Cardiac septum (tissue), 1 donor: ENCODE results near the gene PIGQ. TPM values are rescaled to one million over a fixed set of nuclear protein-coding genes. Genes with fewer than 3 reads are reported as not detected.
"Not testable (repeated sequence)": the region's sequence is repeated elsewhere in the genome, so short reads cannot be mapped to it uniquely, and the experiment has no call there.

ENCODE experiments used
- DNase-seq: peaks from one replicate; pipeline ENCODE4 v3.0.0-alpha.2; 2020; ENCODE audit warnings: low spot score
- intact Hi-C: fragments of 100-400 bp; cut with DNase I; formaldehyde crosslinking; loops from one replicate; pipeline ENCODE4 v1.14.0; 2022
- total RNA-seq: library from RNA; stranded (reverse); fragmentation: NEBNext Ultra II Directional; extraction: Animal tissue kit (Norgen Biotek cat#: 25700); gene quantifications from one replicate; pipeline ENCODE4 v1.2.1, GENCODE V29; 2021
- donor health status: DM: no; HTN: no; CAD: no.

Gene PIGQ
- total RNA-seq, 1 donor from 2014 or later: 25.5 TPM

DNA sequence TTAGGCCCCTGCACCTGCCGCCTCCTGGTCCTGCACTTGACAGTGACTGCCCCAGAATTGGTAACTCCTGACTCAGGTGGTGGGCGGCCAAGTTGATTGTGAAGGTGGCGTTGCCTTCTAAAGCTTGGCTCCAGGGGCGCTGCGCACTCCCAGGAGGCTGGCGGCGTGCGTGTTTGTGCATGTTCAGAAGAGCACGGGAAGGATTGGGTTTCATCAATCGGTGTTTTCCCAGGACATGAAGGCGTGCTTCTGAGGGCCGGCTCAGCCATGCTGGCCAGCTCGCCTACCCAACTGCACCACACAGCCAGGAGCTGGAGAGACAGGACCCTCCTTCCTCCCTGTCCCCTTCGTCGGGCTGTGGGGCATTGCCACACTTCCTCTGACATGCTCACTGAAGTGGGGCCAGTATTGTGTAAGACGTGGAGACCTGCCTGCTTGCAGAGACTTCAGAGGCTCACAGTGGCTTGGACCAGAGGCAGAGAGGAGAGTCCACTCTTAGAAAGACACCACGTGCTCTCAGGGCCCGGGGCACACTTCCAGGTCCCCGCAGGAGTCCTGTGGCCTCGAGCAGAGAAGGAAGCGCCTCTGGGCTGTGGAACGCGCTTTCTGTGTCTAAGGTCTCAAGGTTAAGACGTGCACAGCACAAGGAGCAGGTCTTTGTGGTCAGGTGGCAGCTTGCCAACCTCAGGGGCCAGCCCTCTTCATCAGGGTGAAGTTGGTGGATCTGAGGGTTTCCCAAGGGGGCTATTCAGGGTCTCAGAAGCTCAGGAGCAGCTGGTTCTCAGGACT lies 22.9 kb downstream of the PIGQ start:
- intact Hi-C loops: no loop called here
- no peak for DNase-seq

DNA sequence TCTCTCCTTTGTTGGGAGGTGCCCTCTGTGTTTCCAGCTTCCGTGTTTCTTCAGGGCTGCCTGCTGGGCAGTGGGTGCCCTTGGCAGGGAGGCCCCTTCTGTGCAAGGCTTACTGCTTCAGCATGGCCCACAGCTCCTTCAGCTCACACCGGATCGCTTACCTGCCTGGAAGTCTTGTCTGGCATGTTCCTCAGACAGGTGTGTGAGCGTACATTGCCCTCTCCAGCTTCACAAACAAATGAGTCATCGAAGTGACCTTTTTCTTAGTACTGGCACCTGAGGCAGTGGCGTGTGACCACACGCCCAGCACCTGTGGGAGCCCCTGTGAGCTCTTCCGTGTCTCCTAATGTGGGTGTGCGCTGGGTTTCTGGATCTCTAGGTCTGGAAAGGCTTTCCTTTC lies 23.6 kb downstream of the PIGQ start:
- intact Hi-C loops: no loop called here
- DNase-seq: no peak

DNA sequence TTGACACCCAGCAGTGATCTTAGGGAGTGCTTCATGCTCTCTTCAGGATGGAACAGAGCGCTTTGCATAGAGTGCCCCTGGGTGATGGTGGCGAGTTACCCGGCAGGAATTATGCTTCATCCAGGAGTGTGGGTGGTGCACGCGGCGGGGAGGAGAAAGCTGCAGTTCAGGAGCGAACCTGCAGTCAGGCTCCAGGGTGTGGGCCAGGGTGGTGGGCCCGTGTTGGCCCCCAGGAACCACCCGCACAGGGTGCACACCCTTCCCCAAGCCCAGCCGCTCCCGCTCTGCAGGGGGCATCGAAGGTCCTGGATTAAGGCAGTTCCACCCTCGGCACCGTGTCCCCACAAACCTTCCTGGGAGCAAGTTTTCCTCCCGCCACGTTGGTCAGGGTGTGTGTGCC lies 24.0 kb downstream of the PIGQ start:
- no peak for DNase-seq
- intact Hi-C loops: no loop called here

DNA sequence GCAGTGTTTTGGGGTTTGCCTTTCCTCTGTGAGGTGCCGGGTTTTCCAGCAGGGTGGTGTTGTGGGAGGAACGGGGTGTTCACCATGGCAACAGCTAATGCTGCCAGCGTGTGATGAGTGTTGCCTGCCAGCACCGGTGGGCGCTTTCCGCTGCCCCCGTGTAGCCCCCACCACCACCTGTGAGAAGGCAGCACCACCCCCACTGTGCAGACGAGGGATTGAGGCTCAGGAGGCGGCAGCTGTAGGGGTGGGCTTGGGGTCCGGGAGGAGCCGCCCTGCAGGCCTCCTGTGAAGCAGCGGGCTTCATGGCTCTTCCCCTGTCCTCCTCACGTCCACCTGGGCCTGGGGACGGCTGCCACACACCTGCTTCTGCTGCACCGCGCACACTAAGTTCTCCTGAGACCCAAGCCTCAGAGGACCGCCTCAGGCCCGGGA lies 25.3 kb downstream of the PIGQ start:
- no peak for DNase-seq

DNA sequence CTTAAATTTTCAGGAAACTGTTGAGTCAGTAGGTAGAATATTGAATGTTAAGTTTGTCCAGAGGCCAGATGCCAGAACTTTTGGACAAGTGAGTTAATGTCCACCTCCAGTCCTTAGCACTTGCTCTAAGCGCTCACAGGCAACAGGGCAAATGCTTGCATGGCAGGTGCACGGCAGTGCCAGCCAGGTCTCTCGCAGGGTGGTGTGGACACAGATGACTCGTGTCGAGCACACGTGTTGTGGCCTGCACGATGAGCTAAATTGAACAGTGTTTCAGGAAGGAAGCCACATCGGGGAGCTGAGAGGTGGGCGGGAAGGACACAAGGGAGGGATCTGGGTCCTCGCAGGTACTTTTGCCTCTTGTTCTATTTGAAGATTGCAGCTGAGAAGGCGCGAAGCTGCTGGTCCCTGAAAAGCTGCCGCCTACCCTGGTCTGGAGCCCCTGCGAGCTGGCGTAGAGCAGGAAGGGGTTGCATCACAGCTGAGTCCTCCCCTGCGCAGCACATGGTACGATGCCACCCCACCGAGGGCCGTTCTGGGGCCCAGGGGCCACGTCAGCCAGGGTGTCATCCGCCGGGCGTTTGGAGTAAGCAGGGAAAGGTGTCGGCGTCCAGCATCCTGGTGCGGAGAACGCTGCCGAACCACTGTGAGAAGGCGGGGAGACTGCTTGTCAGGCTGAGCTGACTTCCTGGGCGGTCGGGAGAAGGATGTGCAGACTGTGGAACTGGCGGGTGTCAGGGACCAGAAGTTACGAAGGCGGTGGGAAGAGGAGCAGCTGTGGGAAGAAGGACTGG lies 26.4 kb downstream of the PIGQ start:
- intact Hi-C loops: no loop called here

More for the DNA sequence above, 25.3 kb downstream of the PIGQ start:
- intact Hi-C loops: no loop called here

DNA sequence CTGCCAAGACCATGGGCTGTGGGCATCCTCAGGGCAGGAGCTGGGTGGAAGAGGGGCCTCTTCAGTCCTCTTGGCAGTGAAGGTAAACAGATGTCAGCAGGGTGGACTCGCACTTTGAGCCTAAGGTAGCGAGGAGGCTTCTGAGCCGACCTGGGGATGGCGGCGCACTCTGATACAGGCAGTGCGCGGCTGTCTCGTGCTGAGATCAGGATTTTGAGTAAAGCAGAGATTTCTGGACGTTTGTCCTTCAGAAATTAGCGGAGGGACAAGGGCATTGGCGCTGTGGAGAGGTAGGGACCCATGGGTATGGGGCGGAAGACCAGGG lies 26.9 kb downstream of the PIGQ start:
- no peak for DNase-seq
- intact Hi-C loops: no loop called here

More for the DNA sequence above, 26.4 kb downstream of the PIGQ start:
- DNase-seq: no peak

DNA sequence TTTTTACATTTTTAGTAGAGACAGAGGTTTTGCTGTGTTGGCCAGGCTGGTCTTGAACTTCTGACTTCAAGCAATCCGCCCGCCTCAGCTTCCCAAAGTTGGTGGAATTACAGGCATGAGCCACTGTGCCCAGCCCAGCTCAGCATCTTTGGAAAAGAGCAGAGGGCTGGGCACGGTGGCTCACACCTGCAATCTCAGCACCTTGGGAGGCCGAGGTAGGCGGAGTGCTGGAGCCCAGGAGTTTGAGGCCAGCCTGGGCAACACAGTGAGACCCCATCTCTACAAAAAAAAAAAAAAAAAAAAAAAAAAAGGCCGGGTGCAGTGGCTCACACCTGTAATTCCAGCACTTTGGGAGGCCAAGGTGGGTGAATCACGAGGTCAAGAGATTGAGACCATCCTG lies 27.9 kb downstream of the PIGQ start:
- DNase-seq, intact Hi-C loops: not testable (repeated sequence)

DNA sequence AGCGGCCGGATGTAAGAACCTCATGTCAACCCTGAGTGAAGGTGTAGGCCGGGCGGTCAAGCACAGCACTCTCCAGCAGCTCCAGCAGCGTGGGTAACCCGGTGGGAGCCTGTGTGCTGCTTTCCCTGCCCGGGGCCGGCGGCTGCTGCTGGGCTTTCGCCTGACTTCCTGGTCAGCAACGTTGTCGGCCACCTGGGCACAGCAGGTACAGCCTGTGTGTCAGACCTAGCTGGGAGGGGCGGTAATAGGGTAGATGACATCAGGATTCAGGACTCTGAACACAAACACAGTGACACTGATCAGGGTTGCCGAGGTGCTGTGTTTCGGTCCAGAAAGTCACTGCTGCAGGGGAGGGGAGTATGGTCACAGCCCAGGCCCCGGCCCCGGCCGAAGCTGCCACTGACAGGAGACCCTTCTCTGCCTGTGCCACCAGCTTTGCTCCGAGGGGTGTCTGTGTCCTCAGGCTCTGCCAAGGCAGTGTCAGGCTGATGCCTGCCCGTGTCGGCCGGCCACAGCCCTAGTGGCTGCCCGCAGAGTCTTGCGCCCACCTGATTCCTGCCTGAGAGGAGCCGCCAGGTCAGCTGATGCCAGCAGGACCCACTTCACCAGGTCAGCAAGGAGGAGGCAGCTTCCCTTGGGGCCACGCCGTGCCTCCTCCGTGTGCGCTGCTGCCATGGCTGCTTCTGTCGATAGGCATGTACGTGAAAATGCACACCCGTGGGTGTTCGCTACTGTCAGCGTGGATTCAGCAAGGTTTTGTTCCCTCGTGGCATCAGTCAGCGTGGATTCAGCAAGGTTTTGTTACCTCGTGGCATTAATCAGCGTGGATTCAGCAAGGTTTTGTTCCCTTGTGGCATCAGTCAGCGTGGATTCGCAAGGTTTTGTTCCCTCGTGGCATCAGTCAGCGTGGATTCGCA lies 29.3 kb downstream of the PIGQ start:
- intact Hi-C loops: no loop called here
- no peak for DNase-seq

DNA sequence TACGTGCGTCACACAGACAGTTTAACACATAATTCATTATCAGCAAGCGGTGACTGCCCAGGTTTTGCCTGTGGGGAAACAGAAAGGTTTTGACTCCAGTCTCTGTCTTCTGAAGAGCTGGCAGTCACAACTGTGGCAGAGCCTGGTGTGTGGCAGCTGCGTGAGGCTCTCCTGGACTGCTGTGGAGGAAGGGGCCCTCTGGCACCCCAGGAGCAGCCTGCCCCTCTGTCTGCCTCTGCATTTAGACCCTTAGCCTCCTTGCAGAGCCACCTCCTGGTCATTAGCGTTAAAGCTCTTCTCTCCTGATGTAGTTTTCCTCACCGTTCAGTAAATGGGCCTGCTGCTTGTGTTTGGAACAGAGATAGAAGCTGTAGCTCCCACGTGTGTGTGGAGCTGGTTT lies 31.0 kb downstream of the PIGQ start:
- intact Hi-C loops: no loop called here

DNA sequence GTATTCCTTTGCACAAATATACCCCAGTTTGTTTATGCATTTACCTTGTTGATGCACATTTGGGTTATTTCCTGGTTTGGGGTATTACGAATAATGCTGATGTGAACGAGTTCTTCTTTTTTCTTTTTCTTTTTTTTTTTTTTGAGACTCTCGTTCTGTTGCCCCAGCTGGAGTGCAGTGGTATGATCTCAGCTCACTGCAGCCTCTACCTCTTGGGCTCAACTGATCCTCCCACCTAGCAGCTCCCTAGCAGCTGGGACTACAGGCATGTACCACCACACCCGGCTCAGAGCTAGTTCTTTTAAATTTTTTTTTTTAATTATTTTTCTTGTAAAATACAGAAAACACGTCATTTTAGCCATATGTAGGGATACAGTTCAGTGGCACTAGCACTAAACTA lies 34.2 kb downstream of the PIGQ start:
- intact Hi-C loops: no loop called here
- no peak for DNase-seq

More for the DNA sequence above, 31.0 kb downstream of the PIGQ start:
- DNase-seq: no peak

DNA sequence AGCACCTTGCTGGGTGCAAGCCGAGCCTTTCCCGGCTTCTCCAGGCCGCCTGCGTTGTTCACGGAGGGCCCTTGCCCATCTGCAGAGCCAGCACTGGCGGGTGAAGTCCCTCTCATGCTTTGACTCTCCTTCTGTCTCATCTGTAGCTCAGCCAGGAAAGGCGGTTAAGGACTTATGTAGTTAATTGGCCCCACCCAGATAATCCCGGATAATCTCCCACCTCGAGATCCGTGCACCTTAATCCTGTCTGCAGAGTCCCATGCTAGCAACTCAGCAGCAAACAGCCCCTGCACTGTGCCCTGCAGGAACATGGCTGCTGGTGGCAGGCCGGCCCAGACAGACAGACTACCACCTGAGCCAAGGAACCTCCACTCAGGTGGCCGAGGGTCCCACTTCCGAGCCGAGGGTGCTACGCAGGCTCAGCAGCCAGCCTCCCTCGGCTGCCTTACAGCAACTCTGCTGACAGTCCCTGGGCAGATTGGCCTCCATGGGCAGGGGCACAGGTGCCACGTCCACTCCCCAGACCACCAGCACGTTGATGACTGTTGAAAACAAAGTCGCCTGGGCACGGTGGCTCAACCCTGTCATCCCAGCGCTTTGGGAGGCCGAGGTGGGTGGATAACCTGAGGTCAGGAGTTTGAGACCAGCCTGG lies 37.0 kb downstream of the PIGQ start:
- intact Hi-C loops: no loop called here
- DNase-seq: no peak

DNA sequence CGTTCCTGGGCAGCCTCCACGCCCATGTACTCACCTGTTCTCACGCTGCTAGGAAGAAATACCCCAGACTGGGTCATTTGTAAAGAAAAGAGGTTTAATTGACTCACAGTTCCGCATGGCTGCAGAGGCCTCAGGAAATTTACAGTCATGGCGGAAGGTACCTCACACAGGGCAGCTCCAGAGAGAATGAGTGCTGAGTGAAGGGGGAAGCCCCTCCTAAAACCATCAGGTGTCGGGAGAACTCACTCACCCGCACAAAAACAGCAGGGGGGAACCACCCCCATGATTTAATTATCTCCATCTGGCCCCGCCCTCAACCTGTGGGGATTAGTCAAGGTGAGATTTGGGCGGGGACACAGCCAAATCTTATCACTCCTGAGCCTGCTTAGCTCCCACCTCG lies 38.3 kb downstream of the PIGQ start:
- intact Hi-C loops: no loop called here
- no peak for DNase-seq

DNA sequence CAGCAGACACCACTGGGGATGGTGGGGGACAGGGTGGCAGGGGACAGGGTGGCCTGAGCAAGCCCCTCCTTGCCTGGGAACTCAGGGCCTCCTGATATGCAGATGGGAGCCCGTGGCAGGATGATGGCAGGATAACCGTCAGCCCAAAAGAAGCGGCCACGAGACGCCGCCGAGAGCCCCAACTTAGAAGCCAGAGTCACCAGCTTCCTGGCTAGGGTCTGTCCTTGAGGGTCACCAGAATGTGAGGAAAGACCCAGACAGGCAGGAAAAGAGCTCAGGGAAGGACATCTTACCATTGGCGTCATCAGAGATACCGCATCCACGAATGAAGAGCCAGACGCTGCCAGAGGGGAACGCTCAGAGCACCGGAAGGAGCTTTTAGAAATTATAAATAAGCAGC lies 39.5 kb downstream of the PIGQ start:
- no peak for DNase-seq
- intact Hi-C loops: no loop called here

DNA sequence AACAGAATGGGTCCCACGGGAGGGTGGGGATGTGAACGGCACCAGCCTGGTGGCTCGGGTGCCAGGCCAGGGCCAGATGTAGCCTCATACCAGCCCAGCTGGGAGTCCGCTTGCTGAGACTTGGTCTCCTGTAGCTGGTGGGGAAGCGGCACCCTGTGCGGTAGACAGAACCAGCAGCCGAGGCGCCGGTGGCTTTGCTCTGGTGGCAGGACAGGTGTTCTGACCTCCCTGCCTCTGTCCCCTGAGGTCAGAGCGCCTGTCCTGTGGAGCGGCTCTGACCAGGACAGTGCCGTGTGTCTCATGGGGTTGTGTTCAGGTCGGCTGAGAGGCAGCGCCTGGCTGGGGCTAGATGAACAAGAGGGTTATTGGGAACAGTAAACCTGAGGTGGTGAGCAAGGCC lies 40.2 kb downstream of the PIGQ start:
- DNase-seq: no peak
- intact Hi-C loops: no loop called here

DNA sequence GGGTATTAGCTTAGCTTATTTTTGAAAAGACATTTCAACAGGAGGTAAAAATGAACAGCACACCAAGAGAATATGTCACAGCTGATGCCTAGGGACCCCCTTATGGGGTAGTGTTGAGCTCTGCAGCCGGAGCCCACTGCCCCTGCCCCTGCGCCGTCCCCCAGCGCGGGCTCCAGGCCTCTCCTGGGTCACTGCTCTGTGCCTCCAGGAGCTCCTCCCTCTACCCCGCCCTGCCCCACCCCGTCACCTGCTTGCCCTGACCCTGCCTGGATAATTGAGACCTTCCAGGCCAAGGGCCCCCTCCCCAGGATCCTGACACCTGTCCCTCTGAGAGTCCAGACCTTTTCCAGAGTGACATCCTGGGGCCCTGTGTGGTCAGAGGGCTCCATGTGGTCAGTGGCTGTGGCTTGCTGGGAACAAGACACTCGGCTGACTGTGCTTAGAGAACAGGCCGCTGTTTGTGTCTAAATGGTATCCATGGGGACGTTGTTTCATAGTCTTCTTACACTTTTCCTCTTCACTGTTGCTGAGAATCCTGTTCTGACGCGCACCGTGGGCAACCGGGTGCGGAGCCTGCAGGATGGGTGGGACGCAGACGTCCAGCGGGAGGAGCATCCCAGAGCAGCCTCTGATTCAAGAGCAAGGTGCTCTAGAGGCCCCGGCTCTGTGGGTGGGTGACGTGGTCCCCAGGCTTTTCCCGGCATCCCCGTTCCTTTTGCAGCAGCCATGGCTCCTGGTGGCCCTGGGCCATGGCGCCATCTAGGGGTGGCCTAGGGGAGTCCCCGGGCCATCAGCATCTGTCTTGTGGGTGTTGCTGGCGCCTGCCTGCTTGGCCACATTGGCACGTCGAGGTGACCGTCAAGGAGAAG lies 41.0 kb downstream of the PIGQ start:
- DNase-seq: no peak

DNA sequence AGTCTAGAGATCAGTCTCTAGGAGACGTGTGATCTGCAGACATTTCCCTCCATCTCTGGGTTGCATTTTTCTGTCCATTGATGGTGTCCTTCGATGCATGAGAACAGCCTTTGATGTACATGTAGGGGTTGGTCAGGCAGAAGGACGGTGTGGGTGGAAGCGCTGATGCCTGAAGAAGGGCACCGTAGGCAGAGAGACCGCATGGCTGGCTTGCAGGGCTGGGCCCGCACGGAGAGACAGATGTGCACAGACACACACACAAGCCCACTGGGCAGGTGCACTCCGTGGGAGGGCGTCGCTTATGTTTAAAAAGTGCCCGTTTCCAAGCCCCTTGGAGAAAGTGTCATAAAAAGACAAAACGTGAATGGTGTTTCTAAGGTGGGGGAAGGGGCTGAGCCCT lies 45.4 kb downstream of the PIGQ start:
- no peak for DNase-seq
- intact Hi-C loops: no loop called here

More for the DNA sequence above, 41.0 kb downstream of the PIGQ start:
- intact Hi-C loops: no loop called here

DNA sequence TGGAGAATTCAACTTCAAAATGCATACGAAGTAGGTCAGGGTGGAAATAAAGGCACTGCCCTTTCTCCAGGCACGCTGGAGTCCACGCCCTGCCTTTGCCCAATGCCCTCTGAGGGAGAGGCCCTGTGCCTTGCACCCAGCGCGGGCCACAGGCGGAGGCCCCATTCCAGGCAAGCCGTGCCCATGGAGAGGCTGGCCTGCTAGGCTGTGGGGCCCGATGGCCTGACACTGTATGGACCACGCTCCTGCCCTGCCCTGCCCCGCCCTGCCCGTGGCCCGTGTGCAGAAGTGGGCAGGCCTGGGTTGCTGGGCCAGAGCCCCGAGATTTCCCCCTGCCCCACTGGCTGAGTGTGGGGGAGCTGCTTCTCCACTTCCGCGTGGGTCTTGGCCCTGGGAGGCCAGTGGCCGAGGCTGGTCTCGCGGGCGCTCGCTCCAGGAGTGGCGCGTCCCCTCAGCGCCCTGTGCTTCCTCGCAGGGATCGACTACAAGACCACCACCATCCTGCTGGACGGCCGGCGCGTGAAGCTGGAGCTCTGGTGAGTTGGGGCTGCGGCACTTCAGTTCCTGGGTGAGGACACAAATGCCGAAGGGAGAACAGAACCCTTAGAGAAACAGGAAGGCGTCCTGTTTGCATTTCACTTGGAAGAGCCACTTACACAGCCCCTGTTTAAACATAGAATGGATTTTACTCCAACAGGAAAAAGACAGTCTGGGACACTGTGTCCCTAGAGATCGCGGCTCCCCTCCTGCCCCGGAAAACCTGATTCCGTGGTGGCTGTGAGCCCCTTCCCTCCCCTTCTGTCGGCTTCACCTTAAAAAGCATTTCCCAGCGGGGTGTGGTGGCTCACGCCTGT lies 47.2 kb downstream of the PIGQ start:
- intact Hi-C loops: no loop called here
- no peak for DNase-seq

DNA sequence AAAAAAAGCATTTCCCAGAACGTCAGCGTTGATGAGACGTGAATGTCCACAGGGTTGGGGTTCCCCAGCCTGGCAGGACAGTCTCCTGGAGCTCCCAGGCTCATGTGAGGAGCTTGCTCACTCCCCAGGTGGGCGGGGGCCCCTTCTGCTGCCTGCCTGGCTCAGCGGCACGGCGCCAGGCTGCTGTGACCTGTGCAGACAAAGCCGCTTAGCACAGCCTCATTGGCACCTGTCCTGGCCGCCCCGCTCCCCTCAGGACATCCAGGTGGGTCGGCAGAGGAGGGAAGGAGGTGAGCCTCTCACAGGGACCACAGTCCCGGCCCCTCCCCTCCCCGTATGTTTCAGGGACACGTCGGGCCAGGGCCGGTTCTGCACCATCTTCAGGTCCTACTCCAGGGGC lies 48.1 kb downstream of the PIGQ start:
- intact Hi-C loops: no loop called here
- no peak for DNase-seq
